Stimulated activated CD4-positive, alpha-beta T cell treated with anti-CD3 and anti-CD28 coated beads, Interleukin-1b, Interleukin-23, amount 100 ng/mL, for 4 hours (primary cell): ENCODE measurements around the gene SPTSSA.
"Not testable (repeated sequence)": the region's sequence is repeated elsewhere in the genome, so short reads cannot be mapped to it uniquely, and the experiment has no call there.

Experiments
- DNase-seq, 2 donors: peaks; one replicate each; pipeline ENCODE4 v3.0.0-alpha.2; 2020; ENCODE audit warnings: low read depth in 2 of 2

The SPTSSA gene

DNA sequence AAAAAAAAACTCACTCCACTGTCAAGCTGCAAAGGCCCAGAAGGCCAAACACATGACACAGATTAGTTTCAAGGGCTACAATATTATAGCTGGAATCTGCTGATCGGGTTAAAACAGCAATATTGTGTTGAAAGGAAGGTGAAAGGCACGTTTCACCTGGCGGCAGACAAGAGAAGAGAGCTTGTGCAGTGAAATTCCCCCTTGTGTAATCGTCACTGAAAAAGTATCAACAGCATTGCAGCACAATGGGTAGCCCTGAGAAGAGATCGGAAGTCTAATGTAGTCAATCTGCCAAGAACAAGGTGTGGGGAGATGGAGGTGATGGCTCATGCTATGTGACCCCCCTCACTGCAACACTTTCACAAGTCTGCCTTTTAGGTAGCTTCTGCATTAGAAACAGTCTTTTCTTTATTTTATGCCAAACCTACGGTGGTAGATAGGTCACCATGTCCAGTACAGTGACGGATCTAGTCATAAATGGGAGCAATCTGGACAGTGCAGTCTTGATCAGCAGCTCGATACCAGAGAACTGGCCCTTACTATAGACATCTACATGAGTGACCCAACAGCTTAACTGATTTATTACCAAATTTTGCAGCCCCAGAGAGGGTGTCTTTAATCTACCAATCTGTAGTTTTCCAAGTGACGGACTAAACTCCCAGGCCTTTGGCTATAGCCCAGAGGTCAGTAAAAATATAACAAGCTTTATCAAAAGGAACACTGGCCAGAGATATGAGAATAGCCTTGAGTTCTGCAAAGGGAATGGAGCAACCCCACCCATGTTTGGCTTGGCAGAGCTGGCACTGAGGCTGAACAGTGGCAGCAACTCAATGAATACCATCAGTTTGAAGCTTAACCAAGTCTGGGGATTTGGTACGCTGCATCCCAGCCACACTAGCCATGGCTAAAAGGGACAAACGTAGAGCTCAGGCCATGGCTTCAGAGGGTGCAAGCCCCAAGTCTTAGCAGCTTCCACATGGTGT lies 35.4 kb downstream of the SPTSSA start:
- no peak for DNase-seq

DNA sequence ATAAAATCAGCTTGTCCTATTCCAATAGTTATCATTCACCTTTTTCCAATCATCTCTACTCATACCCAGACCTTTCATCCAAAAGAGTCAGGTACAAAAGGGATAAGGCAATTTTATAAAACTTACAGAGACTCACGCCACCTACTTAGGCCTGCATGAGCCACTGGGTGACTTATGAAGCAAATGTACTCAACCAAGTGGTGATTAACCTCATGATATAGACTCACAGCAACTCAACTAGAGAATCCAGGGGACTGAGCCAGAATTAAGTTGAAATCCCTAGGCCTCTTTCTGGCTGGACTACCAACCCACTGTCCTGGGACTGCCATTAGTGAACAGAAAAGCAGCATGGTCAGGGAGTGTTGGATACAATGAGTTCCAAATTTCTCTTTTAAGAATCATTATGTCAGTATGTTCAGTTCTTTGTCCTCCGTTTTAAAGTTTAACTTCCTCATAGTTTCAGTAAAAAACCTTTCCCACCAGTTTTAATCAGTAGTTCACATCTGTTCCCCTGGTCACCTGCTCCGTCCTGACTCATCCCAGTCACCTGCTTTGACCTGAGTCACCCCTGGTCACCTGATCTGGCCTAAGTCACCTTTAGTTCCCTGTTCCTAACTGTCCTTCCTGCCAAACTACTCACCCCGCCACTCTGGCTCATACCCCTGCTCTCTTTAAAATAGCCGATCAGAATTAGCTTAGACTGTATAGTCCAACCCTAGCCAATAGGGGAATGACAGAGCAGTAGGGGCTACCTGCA lies 36.8 kb downstream of the SPTSSA start:
- DNase-seq, result no peak

DNA sequence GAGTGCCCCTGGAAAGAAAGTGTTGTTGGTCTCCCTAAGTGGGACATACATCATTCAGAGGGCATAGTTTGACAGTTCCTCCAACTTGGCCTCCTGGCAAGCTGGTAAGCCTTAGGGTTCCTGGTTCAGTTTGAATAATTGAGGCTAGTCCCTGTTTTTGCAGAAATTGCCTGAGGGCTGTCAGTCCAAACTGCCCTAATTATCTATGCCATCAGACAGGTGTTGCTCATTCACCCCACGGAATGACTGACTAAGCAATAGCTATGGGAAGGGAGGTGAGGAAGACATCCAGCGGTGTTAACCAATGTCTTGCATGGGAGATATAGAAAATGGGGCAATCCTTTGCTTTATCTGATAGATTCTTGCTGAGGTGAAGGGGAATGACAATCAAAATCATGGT lies 37.6 kb downstream of the SPTSSA start:
- no peak for DNase-seq

DNA sequence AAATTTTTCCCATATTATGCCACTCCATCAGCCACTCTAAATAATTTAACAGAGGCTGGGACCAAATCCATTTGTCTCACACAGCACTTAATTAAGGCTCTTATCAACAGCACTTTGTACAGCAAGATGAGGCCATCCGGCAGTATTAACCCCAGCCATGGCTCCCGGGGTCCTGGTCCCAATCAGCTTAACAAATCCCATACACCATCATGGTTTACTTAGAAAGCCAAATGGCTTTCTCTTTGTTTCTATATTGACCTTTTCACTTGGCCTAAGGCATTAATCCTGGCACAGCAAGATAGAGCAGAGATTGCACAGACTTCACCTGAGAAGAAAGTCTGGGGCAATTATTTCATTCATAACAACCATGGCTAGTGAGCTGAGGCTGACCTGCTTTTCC lies 38.6 kb downstream of the SPTSSA start:
- DNase-seq, result no peak

DNA sequence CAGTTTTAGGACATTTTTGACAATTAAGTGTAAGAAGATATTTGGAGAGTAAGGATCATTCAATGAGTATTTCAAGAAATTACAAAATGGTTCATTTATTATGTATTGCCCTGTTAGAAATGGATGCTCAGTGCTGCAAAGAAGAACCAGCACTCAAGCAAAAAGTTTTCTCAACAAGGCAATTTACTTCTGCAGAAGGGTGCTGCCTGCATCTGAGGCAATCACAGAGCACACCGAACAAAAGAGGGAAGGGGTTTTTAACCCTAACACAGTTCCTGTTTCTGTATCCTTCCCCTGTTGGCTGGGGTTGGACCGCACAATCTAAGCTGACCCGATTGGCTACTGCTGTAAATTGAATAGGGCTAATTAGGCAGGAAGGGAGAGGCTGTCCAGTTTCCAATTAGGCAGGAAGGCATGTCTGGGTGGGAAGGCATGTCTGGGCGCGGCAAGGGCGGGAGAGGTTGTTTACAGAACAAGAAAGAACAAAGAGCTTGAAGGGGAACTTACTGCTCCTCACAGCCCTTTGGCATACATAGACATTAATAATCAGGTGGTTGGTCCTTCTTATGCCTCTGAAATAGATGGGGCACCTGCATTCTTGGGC lies 41.4 kb downstream of the SPTSSA start:
- no peak for DNase-seq

DNA sequence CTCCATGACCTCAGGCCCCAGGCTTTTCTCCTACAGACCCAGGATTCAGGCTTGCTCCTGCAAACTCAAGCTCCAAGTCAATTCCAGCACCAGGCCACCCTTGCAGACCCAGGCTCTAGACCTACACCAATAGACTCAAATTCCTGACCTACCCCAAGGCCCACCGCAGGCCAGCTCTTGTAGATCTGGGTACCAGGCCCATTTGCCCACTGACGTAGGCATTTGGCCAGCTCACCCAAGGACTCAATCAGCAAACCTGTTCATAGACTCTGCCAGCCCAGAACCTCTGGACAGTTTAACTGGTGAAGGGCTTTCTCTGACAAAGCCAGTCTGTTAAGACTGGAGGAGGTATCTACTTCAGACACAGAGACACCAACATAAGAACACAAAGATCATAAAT lies 52.3 kb downstream of the SPTSSA start:
- no peak for DNase-seq

DNA sequence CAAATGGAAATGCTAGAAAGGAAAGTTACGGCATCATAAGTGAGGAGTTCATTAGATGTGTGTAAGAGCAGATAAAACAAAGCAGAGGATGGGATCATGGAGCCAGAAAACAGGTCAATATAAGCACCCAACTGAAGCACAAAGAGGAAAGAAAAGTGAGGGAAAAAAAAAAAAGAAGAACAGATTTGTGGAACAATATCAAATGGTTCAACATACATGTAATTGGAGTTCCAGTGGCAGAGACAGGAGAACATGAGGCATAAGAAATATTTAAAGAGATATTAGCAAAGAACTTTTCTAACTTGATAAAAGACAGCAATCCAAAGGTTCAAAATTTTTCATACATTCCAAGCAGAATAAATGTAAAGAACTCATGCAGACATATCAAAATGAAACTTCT lies 54.1 kb downstream of the SPTSSA start:
- no peak for DNase-seq

DNA sequence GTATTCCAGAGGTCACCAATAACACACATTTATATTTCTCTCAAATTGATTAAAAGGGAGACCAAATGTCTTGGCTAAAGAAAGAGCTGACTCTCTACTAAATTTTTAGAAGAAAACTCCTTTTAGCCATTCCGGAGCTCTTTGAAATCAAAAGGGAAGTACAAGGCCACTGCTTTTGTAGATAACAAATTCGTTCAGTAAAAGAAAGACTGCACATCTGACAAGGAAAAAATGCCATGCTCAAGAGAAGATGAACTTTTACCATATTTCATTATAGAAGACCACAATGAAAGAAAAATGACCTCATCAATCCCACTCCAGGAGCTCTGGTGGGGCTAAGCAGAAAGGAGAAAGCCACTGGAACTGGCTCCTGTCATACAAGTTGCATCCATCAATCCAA lies 57.6 kb downstream of the SPTSSA start:
- no peak for DNase-seq

DNA sequence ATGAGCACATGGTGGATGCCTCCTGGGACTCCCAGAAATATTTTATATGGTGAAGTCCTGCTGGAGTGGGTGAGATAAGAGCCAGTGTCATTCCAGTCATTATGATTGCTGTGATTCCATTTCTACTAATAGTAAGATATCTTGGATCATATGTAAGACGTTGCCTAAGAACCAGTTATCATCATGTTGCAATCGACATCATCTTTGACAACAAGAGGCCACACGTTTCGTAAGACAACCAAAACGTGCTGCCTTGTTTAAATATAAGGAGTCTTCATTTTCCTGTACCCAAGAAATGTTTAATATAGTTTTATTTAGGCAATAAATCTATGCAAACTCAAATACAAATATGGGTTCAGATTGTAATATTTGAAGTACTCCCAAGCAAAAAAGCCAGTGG lies 58.4 kb downstream of the SPTSSA start:
- no peak for DNase-seq

DNA sequence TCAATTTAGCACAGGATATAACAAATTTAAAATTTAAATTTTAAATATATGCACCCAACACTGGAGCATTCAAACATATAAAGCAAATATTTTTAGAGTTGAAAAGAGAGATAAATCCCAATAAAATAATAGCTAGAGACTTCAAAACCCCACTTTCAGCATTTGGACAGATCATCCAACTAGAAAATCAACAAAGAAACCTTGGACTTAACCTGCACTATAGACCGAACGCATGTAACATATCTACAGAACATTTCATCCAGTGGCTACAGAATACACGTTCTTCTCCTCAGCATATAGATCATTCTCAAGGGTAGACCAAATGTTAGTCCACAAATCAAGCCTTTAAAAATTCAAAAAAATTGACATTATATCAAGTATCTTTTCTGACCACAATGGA lies 64.0 kb downstream of the SPTSSA start:
- DNase-seq, result no peak

DNA sequence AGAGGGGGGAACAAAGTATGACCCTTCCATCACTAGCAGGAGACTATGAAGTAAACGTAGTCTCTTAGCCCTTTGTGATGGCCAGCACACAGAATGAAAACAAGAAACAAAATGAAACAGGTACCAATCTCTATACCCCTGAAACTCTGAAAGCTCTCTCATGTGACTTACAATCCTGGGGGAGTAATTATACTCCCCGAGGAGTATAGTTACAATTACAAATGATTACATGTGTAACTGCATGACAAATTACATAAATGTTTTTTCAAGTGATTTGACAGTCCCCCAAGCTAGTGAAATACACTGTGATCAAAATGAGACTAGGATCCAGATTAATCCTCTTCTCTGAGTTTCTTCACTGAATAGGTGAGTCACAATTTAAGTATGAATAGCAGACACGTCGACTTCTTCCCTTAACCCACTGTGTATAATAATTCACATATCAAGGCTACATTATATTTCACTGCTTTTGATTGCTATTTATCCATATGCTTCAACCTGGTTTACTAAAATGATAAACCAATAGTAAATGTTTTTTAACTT lies 74.0 kb downstream of the SPTSSA start:
- no peak for DNase-seq

DNA sequence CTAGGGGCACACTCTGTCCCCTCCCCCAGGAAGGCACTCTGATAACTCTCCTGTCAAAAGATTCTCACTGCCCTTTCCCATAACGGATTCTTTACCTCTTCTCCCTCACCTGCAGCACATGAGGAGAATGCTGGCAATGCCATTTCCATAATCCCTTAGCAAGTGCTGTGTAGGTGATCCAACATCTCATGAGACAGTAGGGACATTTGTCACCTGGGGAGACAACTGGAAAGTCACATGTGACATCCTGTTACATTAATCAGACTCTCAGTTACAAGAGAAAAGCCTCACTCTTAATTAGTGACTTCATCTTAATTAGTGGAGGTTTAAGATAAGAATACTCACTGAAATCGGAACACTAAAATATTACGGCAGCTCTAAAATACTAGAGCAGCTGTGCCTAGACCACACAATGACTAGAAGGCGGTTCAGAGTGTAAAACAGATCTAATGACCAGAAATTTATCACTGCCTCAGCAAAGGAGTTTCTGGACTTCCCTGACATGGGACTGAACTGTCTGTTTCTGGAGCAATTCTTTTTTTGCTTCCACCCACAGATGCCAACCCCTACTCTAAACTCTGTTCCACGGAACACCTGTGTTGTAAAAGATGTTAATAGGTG lies 75.1 kb downstream of the SPTSSA start:
- no peak for DNase-seq

DNA sequence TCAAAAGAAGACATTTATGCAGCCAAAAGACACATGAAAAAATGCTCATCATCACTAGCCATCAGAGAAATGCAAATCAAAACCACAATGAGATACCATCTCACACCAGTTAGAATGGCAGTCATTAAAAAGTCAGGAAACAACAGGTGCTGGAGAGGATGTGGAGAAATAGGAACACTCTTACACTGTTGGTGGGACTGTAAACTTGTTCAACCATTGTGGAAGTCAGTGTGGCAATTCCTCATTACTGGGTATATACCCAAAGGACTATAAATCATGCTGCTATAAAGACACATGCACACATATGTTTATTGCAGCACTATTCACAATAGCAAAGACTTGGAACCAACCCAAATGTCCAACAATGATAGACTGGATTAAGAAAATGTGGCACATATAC lies 76.2 kb downstream of the SPTSSA start:
- not testable (repeated sequence) for DNase-seq

DNA sequence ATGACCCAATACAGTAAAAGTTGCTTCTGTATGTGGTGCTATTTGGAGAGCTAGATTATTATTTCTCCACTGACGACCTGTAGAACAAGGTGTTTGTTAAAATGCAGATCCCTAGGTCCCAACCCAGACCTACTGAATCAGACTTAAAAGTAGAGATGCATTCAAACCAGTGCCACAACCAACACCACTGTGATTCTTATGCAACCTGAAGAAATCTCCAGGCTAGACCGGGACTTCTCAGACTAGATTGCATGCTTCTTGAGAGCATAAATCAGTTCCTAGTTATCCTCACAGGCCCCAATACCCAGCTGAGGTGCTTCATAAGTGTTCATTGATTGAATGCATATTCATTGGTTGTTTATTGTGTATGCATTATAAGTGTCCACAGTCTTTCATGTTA lies 78.2 kb downstream of the SPTSSA start:
- no peak for DNase-seq
